ENCODE measurements around the gene MAP3K8. TPM values are rescaled to one million over a fixed set of nuclear protein-coding genes. Genes with fewer than 3 reads are reported as not detected.

MAP3K8 gene
- total RNA-seq, 1 experiment from 2014 or later: 4.8 TPM

GRCh38 chr10:30445711-30446110 is 11.7 kb downstream of the MAP3K8 start:
- TF ChIP-seq, protein P1, sequence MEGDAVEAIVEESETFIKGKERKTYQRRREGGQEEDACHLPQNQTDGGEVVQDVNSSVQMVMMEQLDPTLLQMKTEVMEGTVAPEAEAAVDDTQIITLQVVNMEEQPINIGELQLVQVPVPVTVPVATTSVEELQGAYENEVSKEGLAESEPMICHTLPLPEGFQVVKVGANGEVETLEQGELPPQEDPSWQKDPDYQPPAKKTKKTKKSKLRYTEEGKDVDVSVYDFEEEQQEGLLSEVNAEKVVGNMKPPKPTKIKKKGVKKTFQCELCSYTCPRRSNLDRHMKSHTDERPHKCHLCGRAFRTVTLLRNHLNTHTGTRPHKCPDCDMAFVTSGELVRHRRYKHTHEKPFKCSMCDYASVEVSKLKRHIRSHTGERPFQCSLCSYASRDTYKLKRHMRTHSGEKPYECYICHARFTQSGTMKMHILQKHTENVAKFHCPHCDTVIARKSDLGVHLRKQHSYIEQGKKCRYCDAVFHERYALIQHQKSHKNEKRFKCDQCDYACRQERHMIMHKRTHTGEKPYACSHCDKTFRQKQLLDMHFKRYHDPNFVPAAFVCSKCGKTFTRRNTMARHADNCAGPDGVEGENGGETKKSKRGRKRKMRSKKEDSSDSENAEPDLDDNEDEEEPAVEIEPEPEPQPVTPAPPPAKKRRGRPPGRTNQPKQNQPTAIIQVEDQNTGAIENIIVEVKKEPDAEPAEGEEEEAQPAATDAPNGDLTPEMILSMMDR (IDR thresholded peaks at IDR 0.05): no peak
- TF ChIP-seq POLR2AphosphoS5 (IDR thresholded peaks at IDR 0.05; ENCODE audit: low read depth, low read length): no peak
- TF ChIP-seq SIN3A (IDR thresholded peaks at IDR 0.05; ENCODE audit: borderline replicate concordance, insufficient read depth, low read depth, low read length): no peak
- TF ChIP-seq, protein P2, sequence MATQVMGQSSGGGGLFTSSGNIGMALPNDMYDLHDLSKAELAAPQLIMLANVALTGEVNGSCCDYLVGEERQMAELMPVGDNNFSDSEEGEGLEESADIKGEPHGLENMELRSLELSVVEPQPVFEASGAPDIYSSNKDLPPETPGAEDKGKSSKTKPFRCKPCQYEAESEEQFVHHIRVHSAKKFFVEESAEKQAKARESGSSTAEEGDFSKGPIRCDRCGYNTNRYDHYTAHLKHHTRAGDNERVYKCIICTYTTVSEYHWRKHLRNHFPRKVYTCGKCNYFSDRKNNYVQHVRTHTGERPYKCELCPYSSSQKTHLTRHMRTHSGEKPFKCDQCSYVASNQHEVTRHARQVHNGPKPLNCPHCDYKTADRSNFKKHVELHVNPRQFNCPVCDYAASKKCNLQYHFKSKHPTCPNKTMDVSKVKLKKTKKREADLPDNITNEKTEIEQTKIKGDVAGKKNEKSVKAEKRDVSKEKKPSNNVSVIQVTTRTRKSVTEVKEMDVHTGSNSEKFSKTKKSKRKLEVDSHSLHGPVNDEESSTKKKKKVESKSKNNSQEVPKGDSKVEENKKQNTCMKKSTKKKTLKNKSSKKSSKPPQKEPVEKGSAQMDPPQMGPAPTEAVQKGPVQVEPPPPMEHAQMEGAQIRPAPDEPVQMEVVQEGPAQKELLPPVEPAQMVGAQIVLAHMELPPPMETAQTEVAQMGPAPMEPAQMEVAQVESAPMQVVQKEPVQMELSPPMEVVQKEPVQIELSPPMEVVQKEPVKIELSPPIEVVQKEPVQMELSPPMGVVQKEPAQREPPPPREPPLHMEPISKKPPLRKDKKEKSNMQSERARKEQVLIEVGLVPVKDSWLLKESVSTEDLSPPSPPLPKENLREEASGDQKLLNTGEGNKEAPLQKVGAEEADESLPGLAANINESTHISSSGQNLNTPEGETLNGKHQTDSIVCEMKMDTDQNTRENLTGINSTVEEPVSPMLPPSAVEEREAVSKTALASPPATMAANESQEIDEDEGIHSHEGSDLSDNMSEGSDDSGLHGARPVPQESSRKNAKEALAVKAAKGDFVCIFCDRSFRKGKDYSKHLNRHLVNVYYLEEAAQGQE (IDR thresholded peaks at IDR 0.05; ENCODE audit: insufficient read depth in 1 of 2, low read depth in 2 of 2, low read length in 1 of 2): no peak
- no peak for TF ChIP-seq TCF7L2 (IDR thresholded peaks at IDR 0.05; ENCODE audit: low read depth, low read length)
- ATAC-seq (no peak), DNase-seq (ENCODE audit: low read depth, low spot score) (no peak)
- no peaks in the 10 kb centered on the region for H3K4me1 ChIP-seq (ENCODE audit: control insufficient read depth, insufficient read depth, low read length)
- no peaks in the 10 kb centered on the region for H3K9me3 ChIP-seq (ENCODE audit: control insufficient read depth, insufficient read depth, low read depth, low read length)
- no peak overlapping the region for H3K27ac ChIP-seq (ENCODE audit: low read length)
- in situ Hi-C loops (cut with HindIII; ENCODE audit: low pct_unique_long_range_greater_than_20kb, low sequenced_read_pairs) (no loop called here), intact Hi-C loops (cut with micrococcal nuclease; ENCODE audit: unreplicated experiment) (no loop called here)
- no peaks in the 10 kb centered on the region; the same call in 1 of the 2 replicates for H3K36me3 ChIP-seq (ENCODE audit: control insufficient read depth, insufficient read depth, low read length)
- H3K27me3 ChIP-seq (ENCODE audit: control insufficient read depth, insufficient read depth, low read length): no peaks in the 10 kb centered on the region
- H3K4me3 ChIP-seq (ENCODE audit: low read depth in 2 of 2, low read length in 2 of 2): no peak overlapping the region
- no TSS peak for BruUV-seq (replicated peaks)
- ChIA-PET POLR2A (no interaction called here), CTCF (no interaction called here)

- no TSS peak for BruUV-seq (replicated peaks)
- ChIA-PET POLR2A (no interaction called here), CTCF (no interaction called here)
- in situ Hi-C loops (cut with HindIII; ENCODE audit: low pct_unique_long_range_greater_than_20kb, low sequenced_read_pairs): no loop called here
- intact Hi-C loops (cut with micrococcal nuclease; ENCODE audit: unreplicated experiment): no loop called here
- TF ChIP-seq TCF7L2 (IDR thresholded peaks at IDR 0.05; ENCODE audit: low read depth, low read length) (no peak), POLR2AphosphoS5 (IDR thresholded peaks at IDR 0.05; ENCODE audit: low read depth, low read length) (no peak), SIN3A (IDR thresholded peaks at IDR 0.05; ENCODE audit: borderline replicate concordance, insufficient read depth, low read depth, low read length) (no peak)
- TF ChIP-seq, protein P2 (IDR thresholded peaks at IDR 0.05; ENCODE audit: insufficient read depth in 1 of 2, low read depth in 2 of 2, low read length in 1 of 2): no peak
- TF ChIP-seq, protein P1 (IDR thresholded peaks at IDR 0.05): no peak
- no peak overlapping the region for H3K4me3 ChIP-seq (ENCODE audit: low read depth in 2 of 2, low read length in 2 of 2)
- no peaks in the 10 kb centered on the region for H3K27me3 ChIP-seq (ENCODE audit: control insufficient read depth, insufficient read depth, low read length)
- H3K4me1 ChIP-seq (ENCODE audit: control insufficient read depth, insufficient read depth, low read length): no peaks in the 10 kb centered on the region
- H3K36me3 ChIP-seq (ENCODE audit: control insufficient read depth, insufficient read depth, low read length): no peaks in the 10 kb centered on the region; the same call in 1 of the 2 replicates
- no peak overlapping the region for H3K27ac ChIP-seq (ENCODE audit: low read length)
- ATAC-seq: no peak
- no peak for DNase-seq (ENCODE audit: low read depth, low spot score)
- H3K9me3 ChIP-seq (ENCODE audit: control insufficient read depth, insufficient read depth, low read depth, low read length): no peaks in the 10 kb centered on the region
These were observed 13.3 kb downstream of the MAP3K8 start for GRCh38 chr10:30447125-30447799.

All from Panc1 (cell line).